Nephron progenitor cell (in vitro differentiated cells): ENCODE results near the gene CDK5RAP1.

Experiments used
- DNase-seq: peaks from one replicate; pipeline ENCODE4 v3.0.0; 2021
- H3K27ac Mint-ChIP-seq: 2 replicates; pipeline ENCODE4 v1.8.0; 2021; ENCODE audit warnings: mild to moderate bottlenecking, moderate library complexity, mixed read lengths
- H3K27me3 Mint-ChIP-seq: 2 replicates; pipeline ENCODE4 v1.8.0; 2021; ENCODE audit warnings: mild to moderate bottlenecking, low read depth, mixed read lengths; ENCODE audit not compliant: poor library complexity
- H3K36me3 Mint-ChIP-seq: 2 replicates; pipeline ENCODE4 v1.8.0; 2021; ENCODE audit warnings: low read depth, mixed read lengths
- H3K4me1 Mint-ChIP-seq: 2 replicates; pipeline ENCODE4 v1.8.0; 2021; ENCODE audit warnings: mixed read lengths
- H3K4me3 Mint-ChIP-seq: 2 replicates; pipeline ENCODE4 v1.8.0; 2021; ENCODE audit warnings: mild to moderate bottlenecking, moderate library complexity, mixed read lengths
- H3K9me3 Mint-ChIP-seq: 2 replicates; pipeline ENCODE4 v1.8.0; 2021; ENCODE audit warnings: mild to moderate bottlenecking, moderate library complexity, mixed read lengths
- TF ChIP-seq, protein P1 (sequence below): fragments of 200-600 bp; sonication (generic); IDR thresholded peaks from 2 replicates; pipeline ENCODE4 v1.5.0; 2021; ENCODE audit warnings: antibody characterized with exemption

Gene CDK5RAP1

DNA sequence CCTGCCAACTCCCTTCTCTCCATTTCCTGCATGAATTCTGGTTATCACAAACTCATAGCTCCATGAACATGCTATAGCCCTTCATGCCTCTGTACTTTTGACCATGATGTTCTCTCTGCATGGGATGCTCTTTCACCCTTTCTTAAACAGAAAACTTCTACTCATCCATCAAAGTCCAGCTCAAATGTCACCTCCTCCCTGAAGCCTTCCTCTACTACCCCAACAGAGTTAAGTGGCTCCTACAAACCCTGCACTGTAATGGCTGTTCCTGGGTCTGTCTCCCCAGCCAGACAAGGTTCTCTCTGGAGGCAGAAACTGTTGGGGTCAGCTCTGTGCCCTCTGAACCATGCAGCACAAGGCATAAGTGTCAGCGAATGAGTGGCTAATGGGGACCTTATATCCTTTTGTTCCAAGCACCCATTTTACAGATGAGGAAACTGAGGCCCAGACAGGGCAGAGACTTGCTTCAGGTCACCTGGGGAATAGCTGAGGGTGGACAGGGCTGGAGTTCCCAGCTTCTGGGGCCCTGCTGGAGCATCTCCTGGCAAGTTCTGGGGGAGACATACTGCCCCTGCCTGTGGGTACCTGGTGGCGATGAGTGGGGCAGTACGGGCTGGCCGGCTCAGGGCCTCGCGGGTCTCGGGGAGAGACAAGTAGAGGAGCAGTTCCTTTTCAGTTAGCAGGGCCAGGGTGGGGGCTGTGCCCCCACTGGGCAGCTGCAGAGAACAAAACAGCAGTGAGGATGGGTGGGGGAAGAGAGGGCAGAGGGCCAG is 10.6 kb upstream of the CDK5RAP1 start:
- no peak for DNase-seq
- H3K4me1 Mint-ChIP-seq: peaks cover 16% of the 10 kb centered on the region
- peaks cover 9% of the 10 kb centered on the region for H3K36me3 Mint-ChIP-seq
- no peak overlapping the region for H3K4me3 Mint-ChIP-seq
- H3K27ac Mint-ChIP-seq: no peak overlapping the region
- peaks cover 2% of the 10 kb centered on the region for H3K27me3 Mint-ChIP-seq
- TF ChIP-seq, protein P1, sequence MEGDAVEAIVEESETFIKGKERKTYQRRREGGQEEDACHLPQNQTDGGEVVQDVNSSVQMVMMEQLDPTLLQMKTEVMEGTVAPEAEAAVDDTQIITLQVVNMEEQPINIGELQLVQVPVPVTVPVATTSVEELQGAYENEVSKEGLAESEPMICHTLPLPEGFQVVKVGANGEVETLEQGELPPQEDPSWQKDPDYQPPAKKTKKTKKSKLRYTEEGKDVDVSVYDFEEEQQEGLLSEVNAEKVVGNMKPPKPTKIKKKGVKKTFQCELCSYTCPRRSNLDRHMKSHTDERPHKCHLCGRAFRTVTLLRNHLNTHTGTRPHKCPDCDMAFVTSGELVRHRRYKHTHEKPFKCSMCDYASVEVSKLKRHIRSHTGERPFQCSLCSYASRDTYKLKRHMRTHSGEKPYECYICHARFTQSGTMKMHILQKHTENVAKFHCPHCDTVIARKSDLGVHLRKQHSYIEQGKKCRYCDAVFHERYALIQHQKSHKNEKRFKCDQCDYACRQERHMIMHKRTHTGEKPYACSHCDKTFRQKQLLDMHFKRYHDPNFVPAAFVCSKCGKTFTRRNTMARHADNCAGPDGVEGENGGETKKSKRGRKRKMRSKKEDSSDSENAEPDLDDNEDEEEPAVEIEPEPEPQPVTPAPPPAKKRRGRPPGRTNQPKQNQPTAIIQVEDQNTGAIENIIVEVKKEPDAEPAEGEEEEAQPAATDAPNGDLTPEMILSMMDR: no peak
- H3K9me3 Mint-ChIP-seq: peaks cover 6% of the 10 kb centered on the region

DNA sequence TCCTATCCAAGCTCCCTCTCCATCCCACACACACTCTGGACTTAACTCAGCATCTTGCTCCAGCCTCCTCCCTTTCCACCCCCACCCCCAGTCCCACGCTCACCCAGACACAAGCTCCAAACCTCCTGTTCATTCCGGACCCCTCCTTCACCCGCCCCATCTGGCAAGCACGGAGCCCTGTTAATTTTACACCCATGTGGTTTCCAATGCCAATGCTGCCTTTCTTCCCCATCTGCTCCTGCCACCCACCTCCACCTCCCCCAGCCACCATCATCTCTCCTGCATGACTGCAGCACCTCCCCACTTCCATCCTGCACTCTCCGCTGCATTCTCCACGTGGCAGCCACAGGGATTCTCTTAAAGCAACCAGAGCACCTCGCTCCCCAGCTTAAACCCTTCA is 9.9 kb upstream of the CDK5RAP1 start:
- H3K9me3 Mint-ChIP-seq: peaks cover 6% of the 10 kb centered on the region
- no peak overlapping the region for H3K27ac Mint-ChIP-seq
- peaks cover 16% of the 10 kb centered on the region for H3K4me1 Mint-ChIP-seq
- no peaks in the 10 kb centered on the region for H3K27me3 Mint-ChIP-seq
- no peak overlapping the region for H3K4me3 Mint-ChIP-seq
- DNase-seq: no peak
- H3K36me3 Mint-ChIP-seq: peaks cover 12% of the 10 kb centered on the region
- TF ChIP-seq, protein P1: no peak

DNA sequence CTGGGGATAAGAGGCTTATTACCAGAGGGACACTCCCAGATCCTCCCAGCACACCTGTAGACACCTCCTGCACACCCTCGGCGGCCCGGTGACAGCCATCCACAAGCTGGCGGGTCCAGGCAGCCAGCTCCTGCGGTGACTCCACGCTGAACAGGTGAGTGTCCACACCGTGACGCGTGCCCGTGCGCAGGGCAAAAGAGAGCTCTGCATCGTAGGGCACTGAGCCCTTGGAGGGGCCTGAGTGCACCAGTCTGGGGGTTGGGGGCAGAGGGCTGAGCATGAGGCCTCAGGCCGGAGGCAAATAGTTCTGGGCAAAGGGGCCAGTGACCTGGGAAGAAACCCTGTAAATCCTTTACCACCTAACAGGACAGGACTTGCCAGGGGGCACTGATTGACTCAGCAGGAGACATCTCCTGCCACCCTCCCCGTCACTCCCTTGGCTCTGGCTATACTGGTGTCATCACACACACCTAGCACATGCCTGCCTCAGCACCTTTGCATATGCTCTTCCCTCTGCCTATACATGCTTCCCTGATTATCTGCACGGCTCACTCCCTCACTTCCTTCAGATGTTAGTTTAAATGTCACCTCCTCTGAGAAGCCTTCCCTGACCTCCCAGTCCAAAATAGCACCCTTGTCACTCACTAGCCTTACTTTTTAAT is 8.9 kb upstream of the CDK5RAP1 start:
- Mint-ChIP-seq H3K4me1 (peaks cover 16% of the 10 kb centered on the region), H3K9me3 (peaks cover 6% of the 10 kb centered on the region), H3K36me3 (peaks cover 12% of the 10 kb centered on the region), H3K27ac (no peak overlapping the region), H3K27me3 (no peaks in the 10 kb centered on the region), H3K4me3 (no peak overlapping the region)
- DNase-seq: no peak
- TF ChIP-seq, protein P1: no peak

DNA sequence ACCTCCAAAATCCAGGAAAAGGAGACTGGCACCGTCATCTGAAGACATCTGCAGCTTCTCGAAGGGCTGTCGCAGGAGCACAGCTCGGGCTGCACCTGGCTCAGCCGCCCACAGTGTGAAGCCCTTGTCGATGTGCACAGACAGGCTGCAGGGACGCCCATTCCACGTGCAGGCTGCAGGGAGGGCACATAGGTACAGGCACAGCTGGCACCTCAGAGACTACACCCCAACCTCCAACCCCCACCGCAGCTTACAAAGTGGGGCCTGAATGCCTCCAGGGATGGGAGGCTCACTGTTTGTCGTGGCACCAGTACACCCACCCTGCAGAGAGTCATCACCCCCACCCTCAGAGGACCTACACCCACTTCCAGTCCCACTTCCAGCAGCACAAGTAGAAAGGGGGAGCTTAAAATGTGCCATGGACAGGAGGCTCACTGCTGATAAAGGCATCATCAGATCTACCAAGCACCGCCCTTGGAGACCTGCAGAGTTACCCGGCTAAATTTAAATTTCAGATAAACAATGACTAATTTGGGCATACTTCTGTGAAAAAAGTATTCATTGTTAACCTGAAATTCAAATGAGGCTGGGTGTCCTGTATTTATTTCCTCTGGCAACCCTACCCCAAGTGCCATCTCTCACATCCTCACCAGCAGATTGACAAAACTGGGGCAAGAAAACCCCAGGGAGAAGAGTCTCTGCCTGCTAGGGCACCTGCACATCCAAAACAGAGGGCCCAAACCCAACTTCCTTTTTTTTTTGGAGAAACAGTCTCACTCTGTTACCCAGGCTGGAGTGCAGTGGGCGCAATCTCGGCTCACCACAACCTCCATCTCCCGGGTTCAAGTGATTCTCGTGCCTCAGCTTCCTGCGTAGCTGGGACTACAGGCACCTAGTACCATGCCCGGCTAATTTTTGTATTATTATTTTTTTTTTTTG is 7.7 kb upstream of the CDK5RAP1 start:
- DNase-seq: no peak
- peaks cover 20% of the 10 kb centered on the region for H3K4me1 Mint-ChIP-seq
- TF ChIP-seq, protein P1: no peak
- peaks cover 24% of the 10 kb centered on the region for H3K36me3 Mint-ChIP-seq
- peaks cover 6% of the 10 kb centered on the region for H3K9me3 Mint-ChIP-seq
- H3K4me3 Mint-ChIP-seq: no peak overlapping the region
- peak overlapping the region; percentile 90 for H3K27ac Mint-ChIP-seq
- no peaks in the 10 kb centered on the region for H3K27me3 Mint-ChIP-seq

DNA sequence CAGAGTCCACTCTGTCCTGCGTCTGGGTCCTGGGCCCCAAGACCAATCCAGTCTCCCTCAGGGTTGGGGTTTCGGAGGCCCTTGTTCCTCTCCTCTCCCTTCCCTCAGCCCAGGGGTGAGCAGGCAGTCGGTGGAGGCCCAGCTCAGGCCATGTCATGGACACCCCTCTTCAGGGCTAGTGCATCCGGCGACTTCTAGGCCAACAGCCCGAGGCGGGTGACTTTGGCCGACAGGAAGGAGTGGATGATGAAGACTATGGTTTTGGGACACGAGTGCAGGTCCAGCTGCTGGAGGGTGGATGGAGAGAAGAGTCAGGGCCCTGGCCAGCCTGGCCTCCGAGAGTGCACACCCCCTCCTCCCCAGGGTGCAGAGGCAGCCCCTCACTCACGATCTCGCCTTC is 7.0 kb upstream of the CDK5RAP1 start:
- TF ChIP-seq, protein P1: no peak
- H3K4me3 Mint-ChIP-seq: no peak overlapping the region
- peak overlapping the region; percentile 90 for H3K27ac Mint-ChIP-seq
- no peak for DNase-seq
- peaks cover 24% of the 10 kb centered on the region for H3K4me1 Mint-ChIP-seq
- H3K27me3 Mint-ChIP-seq: no peaks in the 10 kb centered on the region
- peaks cover 6% of the 10 kb centered on the region for H3K9me3 Mint-ChIP-seq
- peaks cover 28% of the 10 kb centered on the region for H3K36me3 Mint-ChIP-seq
